ENCODE data around the gene LIMS1. TPM values are rescaled to one million over a fixed set of nuclear protein-coding genes. Genes with fewer than 3 reads are reported as not detected.
"Not testable (repeated sequence)": the region's sequence is repeated elsewhere in the genome, so short reads cannot be mapped to it uniquely, and the experiment has no call there.

Gene LIMS1, protein sequence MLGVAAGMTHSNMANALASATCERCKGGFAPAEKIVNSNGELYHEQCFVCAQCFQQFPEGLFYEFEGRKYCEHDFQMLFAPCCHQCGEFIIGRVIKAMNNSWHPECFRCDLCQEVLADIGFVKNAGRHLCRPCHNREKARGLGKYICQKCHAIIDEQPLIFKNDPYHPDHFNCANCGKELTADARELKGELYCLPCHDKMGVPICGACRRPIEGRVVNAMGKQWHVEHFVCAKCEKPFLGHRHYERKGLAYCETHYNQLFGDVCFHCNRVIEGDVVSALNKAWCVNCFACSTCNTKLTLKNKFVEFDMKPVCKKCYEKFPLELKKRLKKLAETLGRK
- 35.4 and 42.8 TPM in 2 replicates for total RNA-seq (2014; rRNA removed; shearing (Covaris generic))
- polyA plus RNA-seq (2014; cell fraction: nucleus; rRNA removed) = 15.8 and 55.0 TPM in 2 replicates

DNA sequence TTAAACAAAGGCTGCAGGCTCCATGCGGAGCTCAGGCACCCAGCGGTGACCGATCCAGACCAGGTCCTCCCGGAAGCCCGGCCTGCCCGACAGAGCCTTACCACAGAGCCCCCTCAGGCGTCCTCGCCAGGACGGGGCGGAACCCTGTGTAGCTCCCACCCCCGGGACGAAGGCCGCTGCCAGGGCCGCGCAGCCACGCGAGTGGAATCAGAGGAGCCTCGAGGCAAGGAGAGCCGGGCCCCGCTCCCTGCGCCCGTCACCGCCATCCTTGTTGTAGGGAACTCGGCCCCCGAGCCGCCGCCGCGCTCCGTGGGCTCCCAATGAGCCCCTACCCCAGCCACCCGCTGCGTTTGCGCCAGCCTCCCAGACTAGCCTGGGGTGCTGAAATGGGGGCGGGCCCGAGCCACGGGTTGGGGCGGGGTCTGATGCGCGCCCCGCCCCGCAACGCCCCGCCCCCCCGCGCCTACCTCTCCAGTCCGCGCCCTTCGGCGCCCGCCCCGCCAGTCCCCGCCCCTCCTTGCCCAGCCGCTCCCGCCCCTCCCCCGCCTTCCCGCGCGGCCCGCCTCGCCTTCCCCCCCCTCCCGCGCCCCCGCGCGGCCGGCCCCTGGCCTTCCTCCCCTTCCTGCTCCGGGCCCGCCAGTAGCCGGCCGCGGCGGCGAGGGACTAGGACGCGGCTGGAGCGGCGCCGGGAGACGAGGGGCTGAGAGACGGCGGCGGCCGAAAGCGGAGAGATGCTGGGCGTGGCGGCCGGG is at the start of gene LIMS1:
Gene LIMS1, plus strand, starts transcription at position 639 of the 752 bp plus-strand sequence. Its CDS starts 93 bp downstream, at position 732.
- DNase-seq (ENCODE audit: extremely low read depth, low read depth) = peak; percentile 83

DNA sequence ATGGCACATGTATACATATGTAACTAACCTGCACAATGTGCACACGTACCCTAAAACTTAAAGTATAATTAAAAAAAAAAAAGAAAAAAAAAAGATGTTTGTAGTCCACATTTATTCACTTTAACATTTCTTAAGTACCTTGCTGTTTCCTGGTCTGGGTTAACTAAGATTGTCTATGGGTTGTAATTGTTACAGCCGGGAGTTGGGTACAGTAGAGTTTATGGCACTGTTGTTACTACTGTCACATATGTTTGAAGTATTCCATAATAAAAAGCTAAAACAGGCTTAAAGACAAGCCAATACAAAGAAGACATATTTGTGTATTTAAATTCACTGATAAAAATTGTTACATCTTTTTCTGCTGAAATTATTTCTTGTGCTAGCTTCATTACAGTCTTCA is 49.0 kb upstream of the LIMS1 start:
- DNase-seq (ENCODE audit: extremely low read depth, low read depth) = no peak

DNA sequence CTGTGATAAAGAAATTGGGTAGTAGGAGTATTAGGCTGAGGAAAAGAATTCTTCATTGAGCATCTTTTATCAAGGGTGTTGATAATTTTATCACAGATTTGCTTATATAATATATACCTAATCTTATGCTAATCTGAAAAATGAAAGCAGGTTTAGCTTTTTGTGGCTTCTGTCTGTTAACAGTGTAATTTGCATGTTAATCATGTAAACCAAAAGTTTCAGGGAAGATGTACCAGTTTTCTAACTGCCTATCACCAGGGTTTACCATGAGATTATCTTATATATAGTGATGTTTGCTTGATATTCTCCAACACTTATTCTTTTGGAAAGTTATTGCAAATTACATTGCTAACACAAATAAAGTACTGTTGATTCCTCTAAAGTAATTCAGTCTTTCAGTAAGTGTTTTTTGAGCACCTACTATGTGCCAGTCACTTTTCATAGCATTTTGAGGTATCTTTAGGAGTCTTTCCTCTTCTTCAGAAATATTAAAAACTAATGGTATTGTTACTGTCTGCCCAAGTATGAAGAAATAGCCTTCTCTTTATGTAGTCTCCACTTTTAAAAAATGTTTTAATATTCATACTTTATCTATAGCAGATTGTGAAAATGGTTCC is 43.7 kb upstream of the LIMS1 start:
- no peak for DNase-seq (ENCODE audit: extremely low read depth, low read depth)

DNA sequence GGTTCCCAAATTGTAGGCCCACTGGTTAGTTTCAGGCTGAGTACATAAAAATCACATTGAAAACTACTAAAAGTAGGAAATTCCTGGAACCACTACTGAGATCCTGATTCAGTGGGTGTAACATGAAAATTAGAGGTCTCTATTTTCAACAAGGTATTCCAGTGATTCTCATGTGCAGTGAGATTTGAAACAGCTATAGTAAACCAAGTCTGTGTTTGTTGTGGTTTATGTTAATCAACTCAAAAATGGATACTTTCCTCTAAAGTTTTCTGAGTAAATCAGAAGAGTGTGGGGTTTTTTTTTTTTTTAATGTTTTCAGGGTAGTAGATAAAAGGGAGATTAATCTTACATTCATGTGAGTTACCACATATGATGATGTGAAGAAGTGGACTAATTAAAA is 42.4 kb upstream of the LIMS1 start:
- no peak for DNase-seq (ENCODE audit: extremely low read depth, low read depth)

DNA sequence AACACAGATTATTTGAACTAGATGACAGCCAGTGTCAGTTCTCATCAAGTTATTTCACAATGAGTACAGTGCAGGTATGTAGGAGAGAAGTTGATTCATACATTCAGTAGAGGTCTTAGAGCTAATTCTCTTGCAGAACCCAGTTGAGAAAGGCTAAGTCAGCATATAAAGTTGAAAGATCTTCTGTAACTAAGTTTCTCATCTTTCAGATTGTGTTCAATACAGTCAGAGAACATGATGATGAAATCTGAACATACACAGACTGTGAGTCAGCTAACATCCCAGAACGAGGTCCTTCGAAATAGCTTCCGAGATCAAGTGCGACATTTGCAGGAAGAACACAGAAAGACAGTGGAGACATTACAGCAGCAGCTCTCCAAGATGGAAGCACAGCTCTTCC is 41.9 kb upstream of the LIMS1 start:
- peak; percentile 70 for DNase-seq (ENCODE audit: extremely low read depth, low read depth)

DNA sequence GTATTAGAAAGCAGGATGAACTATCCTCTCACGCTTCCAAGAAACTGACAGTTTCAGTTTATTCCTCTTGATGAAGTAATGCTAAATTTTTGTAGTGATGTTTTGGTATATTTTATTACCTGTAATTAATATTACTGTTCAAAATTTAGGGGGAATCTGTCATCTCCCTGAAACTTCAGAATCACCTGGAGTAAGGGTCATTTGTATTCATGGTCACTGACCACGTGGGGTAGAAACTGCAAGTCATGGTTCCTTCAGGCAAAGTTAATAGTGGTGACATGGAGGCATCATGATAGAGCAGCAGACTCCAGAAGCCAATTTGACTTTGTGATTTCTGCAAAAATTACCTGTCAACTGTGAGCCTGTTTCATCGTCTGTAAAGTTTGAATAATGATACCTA is 38.1 kb upstream of the LIMS1 start:
- not testable (repeated sequence) for DNase-seq (ENCODE audit: extremely low read depth, low read depth)

DNA sequence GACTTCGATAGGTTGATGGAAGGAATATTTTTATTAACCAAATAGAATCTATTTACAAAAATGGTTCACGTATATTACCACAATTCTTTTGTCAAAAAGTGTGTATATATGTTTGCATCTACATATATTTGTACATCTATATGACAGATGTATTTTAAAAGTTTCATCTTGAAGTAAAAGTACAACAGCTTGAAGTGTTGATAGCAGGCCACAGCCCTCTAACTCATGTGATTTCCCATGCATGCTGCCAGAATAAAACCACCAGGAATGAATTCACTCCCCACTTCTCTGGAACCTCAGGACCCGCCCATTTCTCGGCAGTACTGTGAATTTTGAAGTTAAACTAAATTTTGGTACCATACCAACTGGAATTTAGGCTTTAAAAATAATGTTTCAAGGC is 26.6 kb upstream of the LIMS1 start:
- not testable (repeated sequence) for DNase-seq (ENCODE audit: extremely low read depth, low read depth)

DNA sequence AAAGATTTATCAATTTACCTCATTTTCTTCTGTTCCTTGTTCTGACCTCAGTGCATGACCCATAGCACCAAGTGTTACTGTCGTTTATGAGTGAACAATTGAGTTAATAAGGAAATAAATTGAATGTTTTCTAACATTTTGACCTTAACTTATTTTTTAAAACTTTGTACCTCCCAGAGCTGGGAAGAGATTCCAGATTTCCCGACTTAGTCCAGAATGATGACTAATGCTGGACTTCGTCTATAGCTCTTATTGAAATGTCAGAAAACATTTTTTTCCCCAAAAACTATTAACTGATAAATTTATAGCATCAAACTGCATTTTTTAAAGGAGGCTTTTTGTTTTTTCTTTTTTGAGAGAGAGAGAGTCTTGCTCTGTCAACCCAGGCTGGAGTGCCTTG is 21.8 kb upstream of the LIMS1 start:
- not testable (repeated sequence) for DNase-seq (ENCODE audit: extremely low read depth, low read depth)

DNA sequence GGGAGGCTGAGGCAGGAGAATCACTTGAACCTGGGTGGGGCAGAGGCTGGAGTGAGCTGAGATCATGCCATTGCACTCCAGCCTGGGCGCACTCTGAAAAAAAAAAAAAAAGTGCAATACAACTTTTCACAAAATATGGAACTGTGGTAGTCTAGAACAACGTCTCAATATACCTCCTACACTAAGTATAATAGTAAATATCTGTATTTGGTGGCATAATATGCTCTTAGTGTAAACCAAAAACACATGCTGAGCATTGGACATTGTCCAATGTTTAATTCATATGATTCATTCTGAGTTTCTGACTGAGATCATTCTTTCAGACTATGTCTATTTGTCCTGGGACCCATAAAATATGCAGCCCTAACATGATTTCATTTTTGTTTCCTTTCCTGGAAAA is 19.8 kb upstream of the LIMS1 start:
- not testable (repeated sequence) for DNase-seq (ENCODE audit: extremely low read depth, low read depth)

DNA sequence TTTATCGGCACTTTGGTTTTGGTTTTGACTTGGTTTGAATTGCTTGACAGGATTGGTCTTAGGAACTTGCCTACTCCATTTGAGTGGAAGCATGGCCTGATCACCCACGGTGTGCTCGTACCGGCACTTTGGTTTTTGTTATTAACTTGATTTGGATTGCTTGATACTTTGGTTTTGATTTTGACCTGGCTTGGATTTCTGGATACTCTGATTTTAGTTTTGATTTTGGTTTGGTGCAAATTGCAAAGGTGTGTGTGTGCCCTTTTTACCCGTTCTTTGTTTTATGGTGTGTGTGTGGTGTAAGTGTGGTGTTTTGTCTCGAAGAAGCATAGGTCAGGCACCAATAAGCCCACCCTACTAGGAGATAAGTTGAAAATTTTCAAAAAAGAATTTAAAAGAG is 9.6 kb upstream of the LIMS1 start:
- not testable (repeated sequence) for DNase-seq (ENCODE audit: extremely low read depth, low read depth)

DNA sequence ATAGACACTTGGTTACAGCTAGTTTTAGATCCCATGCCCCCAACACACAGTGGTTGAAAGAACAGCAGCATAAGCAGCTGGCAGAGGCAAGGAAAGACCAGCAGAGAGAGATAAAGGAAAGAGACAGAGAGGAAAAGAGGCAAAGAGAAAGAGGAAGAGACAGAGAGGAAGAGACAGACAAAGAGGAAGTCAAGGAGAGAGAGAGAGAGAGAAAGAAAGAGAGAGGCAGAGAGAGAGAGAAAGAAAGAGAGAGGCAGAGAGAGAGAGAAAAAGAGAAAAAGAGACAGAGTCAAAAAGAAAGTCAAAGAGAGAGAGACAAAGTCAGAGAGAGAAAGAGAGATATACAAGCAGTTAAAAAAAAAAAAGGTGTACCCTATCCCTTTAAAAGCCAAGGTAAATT is 9.0 kb upstream of the LIMS1 start:
- DNase-seq (ENCODE audit: extremely low read depth, low read depth) = not testable (repeated sequence)

DNA sequence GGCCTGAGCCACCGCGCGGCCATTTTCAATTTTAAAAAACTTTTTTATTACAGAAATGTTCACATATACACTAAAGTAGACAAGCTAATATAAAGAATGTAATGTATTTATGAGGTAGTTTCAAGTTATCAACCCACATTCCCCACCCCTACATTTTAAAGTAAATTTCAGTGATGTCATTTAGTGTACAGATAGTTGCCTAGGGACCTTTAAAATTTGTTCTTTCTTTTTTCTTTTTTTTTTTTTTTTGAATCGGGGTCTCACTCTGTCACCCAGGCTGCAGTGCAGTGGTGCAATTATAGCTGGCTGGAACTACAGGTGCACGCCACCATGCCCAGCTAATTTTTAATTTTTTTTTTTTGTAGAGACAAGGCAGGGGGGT is 2.6 kb upstream of the LIMS1 start:
- DNase-seq (ENCODE audit: extremely low read depth, low read depth) = no peak

DNA sequence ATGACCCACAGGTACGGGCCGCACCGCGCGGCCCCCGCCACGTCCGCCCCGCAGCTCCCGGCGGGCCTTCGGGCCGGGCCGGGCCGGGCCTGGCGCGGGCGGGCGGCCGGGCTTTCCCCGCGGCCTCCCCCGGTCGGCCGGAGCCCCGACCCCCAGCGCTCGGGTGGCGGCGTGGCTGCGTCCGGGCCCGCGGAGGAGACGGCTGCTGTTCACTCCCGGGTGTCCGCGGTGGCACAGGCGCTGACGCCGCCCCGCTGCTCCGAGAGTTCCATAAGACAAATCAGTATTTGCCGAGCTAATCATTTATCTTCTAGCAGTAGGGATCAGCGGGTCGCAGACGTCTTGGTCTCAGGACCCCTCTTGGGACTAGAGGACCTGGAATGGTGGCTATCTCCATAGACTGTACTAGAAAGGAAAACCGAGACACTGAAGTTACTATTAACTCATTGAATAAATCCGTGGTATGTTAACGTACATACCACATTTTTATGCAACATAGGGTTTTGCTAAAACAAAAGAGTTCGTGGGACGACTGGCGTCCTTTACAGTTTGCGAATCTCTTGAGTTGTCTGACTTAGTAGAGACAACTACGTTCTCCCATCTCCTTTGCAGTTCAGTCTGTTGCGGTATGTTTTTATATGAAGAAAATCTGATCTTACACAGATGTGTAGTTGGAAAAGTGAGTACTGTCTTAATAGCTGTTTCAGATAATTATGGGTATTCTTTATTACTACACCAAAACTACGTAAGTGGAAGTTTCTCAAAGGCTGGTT is 500 bp downstream of the LIMS1 start:
- DNase-seq (ENCODE audit: extremely low read depth, low read depth) = peak; percentile 7

DNA sequence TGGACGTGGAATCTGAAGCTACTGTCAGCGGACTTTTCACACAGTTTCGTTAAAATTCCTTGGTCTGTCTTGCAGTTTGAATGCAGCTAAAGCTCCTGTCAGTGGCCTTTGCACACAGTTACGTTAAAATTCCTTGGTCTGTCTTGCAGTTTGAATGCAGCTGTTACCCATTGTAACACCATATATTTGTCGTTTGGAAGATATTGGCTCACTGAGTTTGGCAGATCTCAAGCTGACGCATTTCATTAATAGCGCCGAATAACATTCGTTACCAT is 1.0 kb downstream of the LIMS1 start:
- DNase-seq (ENCODE audit: extremely low read depth, low read depth) = no peak

DNA sequence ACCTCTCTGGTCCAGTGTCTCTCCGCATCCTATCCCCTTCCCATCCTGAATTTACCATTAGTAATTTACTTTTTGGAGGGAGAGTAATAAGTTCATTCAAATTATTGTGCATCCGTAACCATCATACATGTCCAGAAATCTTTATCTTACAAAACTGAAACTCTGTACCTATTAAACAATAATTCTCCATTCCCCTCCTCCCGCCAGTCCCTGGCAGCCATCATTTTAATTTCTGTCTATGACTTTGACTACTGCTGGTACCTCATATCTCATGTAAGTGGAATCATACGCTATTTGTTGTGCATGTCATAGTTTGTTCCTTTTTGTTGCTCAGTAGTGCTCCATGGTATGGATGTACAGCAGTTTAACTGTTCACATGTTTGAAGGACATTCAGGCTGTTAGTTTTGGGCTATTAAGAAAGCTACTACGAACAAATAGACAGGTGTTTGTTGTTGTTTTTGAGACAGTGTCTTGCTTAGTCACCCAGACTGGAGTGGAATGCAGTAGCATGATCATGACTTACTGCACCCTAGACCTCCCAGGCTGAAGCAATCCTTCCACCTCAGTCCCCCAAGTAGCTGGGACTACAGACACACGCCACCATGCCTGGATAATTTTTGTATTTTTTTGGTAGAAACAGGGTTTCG is 2.0 kb downstream of the LIMS1 start:
- DNase-seq (ENCODE audit: extremely low read depth, low read depth) = no peak

DNA sequence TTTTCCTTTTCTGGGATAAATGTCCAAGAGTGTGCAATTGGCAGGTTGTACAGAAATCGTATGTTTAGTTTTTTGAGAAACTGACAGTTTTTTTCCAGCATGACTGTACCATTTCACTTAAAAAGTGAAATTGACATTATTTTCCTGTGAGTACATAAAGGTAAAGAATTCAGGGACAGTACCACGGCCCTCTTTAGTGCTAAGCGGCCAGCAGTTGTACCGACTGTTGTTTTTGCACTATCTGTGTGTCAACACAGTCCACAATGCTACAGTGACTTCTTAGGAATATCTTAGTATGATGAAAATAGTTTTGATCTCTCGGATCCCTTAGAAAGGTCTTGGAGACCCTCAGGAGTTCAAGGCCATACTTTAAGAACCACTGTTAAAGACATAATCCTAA is 2.6 kb downstream of the LIMS1 start:
- no peak for DNase-seq (ENCODE audit: extremely low read depth, low read depth)

DNA sequence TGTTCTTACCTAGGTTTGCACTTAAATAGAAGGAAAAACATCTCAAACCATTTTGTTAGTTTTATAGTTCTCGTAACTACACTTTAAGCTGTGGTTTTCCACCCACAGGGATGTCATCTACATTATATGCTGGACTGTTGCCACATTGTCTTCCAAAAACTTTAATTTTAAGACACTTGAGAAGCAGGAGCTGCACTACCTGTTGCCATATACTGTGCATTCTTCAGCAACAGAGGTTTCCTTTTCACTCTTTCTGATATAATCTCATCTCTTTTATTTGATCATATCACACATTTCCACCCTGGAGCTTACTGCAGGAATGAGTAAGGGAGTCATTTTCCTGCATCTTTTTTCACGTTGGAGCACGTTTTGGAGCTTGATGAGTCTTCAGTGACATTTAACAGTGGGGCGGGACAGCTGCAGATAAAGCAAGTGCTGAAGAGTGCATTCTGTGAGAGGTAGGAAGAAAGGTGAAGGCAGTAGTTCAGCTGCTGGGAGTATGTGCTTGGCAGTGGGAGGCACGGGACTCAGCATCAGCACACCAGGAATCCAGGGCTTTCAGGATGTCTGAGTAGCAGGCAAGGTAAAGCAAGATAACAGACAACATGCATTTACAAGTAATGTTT is 3.8 kb downstream of the LIMS1 start:
- DNase-seq (ENCODE audit: extremely low read depth, low read depth) = no peak

DNA sequence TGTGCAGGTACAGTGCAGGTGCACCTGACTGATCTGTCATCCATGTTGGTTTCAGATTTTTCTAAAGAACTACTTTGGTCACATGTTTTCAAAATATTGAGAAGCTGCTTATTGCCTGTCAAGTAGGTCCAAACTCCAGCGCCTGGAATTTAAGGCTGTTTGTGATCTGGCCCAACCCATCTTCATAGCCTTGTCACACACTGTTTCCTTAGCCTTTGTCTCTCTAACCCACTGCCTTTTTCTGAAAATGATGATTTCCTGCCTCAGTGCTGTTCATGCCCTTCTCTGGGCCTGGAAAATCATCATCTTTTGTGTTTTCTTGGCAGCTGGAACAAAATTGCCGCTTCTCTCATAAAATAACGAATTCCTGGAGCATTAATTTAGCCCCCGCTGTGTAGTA is 7.2 kb downstream of the LIMS1 start:
- DNase-seq (ENCODE audit: extremely low read depth, low read depth) = no peak

DNA sequence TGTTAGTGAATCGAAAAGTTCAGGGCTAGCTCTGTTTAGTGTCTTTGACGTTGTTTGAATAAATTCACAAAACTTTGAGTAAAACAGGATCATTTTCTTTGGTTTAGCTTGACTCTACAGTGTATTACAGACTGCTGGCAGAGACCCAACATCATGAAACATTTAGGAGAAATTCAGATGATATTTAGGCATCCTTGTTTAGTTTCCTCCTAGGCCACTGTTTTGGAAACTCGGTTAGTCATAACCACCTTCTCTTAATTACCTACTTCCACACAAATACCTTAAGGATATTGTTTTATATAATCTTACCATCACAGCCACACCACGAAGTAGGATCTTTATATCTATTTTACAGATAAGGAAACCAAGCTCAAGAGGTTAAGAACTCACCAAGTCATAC is 7.8 kb downstream of the LIMS1 start:
- no peak for DNase-seq (ENCODE audit: extremely low read depth, low read depth)

DNA sequence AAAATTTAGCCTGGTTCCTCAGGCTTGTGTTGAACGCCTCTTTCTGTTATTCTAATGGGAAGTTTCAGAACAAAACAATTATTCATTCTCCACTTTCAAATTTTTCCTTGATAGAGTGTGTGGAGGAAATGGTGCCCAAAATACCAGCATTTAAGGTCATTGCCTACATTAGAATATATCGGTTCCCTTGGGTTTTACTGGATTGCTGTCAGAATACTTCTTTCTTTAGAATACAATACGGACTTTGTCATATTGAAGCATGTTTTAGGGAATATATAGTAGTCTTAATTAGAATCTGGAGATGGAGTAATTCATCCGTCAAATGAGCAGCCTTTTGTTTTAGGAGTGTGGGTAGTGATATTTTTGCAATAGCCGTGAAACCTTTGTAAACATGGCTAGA is 13.3 kb downstream of the LIMS1 start:
- no peak for DNase-seq (ENCODE audit: extremely low read depth, low read depth)
